Measurements from ENCODE around the gene PPIP5K1.

DNA sequence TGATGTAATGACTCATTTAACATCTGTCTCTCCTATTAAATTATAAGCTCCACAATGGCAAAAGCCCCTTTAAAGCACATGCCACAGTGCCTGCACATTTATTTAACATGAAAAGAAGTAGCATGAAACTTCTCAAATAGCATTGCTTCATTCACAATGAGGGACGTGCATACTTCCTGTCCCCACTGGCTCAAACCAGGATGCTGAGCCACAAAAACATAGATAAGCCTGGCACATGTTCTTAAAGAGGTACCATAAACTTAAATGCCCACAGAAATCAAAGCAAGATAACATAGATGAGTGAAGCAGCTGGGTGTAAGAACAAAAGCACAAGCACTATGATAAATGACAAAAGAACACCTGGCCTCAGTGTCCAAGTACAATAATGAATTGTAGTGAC is 100.8 kb downstream of the PPIP5K1 start:
- TF ChIP-seq POLR2AphosphoS5 (IDR thresholded peaks at IDR 0.05): no peak
- TF ChIP-seq POLR2A (IDR thresholded peaks at IDR 0.05): no peak

All from prostate gland (tissue), 1 donor.